ENCODE data around the gene THBS2.

DNA sequence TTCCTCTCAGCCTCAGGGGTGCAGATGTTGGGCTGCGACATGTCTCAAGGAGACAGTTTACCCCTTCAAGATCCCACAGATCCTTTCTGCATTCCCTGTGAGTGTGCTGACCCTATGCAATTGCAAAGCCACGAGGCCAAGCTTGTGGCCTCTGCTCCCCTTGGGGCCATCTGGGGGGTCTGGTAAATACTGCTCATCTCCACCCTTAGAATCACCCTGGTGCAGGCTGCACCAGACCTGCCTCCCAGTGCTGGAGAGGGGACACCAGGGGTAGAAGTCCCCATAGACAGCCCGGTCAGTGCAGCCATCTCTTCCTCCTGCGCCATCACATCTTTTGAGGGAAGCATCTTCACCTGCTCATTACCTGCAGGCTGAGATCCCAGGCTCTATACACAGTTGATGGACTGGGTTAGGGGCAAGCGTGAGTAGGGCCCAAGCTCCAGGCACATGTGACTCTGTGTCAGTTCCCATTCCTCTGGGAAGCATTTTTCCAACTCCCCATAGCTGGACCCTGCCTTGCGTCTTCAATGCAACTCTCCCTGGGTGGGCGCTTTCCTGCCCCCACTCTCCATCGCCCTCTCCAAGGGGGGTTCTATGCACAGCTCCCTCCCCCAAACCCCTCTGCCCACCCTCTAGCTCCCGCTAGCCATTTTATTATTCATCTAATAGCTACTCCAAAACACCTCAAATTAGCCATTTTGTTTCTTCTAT lies 53.9 kb downstream of the THBS2 start:
- TF ChIP-seq POLR2A (IDR thresholded peaks at IDR 0.05; ENCODE audit: borderline replicate concordance, extremely low read depth, insufficient read depth, insufficient read length), result no peak
- TF ChIP-seq CEBPB (IDR thresholded peaks at IDR 0.05; ENCODE audit: low read depth), result no peak
- TF ChIP-seq, protein P1, sequence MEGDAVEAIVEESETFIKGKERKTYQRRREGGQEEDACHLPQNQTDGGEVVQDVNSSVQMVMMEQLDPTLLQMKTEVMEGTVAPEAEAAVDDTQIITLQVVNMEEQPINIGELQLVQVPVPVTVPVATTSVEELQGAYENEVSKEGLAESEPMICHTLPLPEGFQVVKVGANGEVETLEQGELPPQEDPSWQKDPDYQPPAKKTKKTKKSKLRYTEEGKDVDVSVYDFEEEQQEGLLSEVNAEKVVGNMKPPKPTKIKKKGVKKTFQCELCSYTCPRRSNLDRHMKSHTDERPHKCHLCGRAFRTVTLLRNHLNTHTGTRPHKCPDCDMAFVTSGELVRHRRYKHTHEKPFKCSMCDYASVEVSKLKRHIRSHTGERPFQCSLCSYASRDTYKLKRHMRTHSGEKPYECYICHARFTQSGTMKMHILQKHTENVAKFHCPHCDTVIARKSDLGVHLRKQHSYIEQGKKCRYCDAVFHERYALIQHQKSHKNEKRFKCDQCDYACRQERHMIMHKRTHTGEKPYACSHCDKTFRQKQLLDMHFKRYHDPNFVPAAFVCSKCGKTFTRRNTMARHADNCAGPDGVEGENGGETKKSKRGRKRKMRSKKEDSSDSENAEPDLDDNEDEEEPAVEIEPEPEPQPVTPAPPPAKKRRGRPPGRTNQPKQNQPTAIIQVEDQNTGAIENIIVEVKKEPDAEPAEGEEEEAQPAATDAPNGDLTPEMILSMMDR (IDR thresholded peaks at IDR 0.05 in 2 of 3, conservative IDR thresholded peaks at IDR 0.05 in 1 of 3; ENCODE audit: borderline replicate concordance in 1 of 3, insufficient read depth in 1 of 3, low read depth in 2 of 3, low read length in 2 of 3), result no peak
- no peak for TF ChIP-seq SP1 (IDR thresholded peaks at IDR 0.05; ENCODE audit: low read depth)
- TF ChIP-seq ZFX (IDR thresholded peaks at IDR 0.05), result no peak
- no peak for TF ChIP-seq SRF (IDR thresholded peaks at IDR 0.05; ENCODE audit: low read depth)
- TF ChIP-seq POLR2AphosphoS5 (IDR thresholded peaks at IDR 0.05; ENCODE audit: low read depth, low read length), result no peak
- no peak for TF ChIP-seq EGR1 (IDR thresholded peaks at IDR 0.05; ENCODE audit: low read depth)
- TF ChIP-seq SIN3A (IDR thresholded peaks at IDR 0.05; ENCODE audit: low read depth), result no peak
- TF ChIP-seq ELF1 (IDR thresholded peaks at IDR 0.05; ENCODE audit: borderline replicate concordance, low read depth), result no peak
- TF ChIP-seq, protein P2, sequence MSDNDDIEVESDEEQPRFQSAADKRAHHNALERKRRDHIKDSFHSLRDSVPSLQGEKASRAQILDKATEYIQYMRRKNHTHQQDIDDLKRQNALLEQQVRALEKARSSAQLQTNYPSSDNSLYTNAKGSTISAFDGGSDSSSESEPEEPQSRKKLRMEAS (IDR thresholded peaks at IDR 0.05), result no peak
- TF ChIP-seq EZH2 (IDR thresholded peaks at IDR 0.05), result no peak

All from HCT116 (cell line).